NCI-H1092 treated with DMSO at 0.1 percent for 48 hours (cell line): Measurements from ENCODE around the gene CCNB1.
"Not testable (repeated sequence)": the region's sequence is repeated elsewhere in the genome, so short reads cannot be mapped to it uniquely, and the experiment has no call there.

Experiments used
- DNase-seq: peaks from one replicate; lab custom pipeline; 2025; lab: John Stamatoyannopoulos, UW

The CCNB1 gene

GRCh38 chr5:69166686-69167492 lies at the start of gene CCNB1:
TSS of gene CCNB1 (plus strand) at chr5:69167150. CDS start at chr5:69167263, 113 bp downstream.
- DNase-seq: peak; percentile 95

DNA sequence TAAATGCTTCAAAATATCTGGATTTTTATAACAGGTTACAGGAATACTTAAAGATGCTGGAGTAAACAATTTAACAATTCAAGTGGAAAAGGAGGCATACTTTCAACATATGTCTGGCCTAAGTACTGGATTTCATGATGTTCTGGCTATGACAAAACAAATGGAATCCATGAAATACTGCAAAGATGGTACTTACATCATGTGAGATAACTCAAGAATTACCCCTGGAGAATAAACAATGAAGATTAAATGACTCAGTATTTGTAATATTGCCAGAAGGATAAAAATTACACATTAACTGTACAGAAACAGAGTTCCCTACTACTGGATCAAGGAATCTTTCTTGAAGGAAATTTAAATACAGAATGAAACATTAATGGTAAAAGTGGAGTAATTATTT lies 37.5 kb upstream of the CCNB1 start:
- DNase-seq: no peak

DNA sequence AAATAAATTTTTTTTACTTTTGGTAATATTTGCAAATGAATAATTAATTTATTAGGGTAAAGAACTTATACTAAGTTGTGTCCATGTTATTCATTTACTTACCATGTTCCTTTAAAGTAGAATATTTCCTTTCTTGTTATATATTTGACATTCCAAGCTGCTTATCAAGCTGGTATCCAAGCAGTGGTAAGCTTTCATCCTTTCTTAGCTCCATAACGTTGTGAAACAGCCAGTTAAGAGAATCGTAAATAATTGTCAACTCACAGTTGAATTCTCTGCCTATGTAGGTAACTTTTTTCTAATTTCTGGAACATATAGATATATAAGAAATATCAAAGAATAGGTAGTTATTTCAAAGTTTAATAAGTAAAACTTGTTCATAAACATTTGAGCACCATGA lies 36.7 kb upstream of the CCNB1 start:
- no peak for DNase-seq

DNA sequence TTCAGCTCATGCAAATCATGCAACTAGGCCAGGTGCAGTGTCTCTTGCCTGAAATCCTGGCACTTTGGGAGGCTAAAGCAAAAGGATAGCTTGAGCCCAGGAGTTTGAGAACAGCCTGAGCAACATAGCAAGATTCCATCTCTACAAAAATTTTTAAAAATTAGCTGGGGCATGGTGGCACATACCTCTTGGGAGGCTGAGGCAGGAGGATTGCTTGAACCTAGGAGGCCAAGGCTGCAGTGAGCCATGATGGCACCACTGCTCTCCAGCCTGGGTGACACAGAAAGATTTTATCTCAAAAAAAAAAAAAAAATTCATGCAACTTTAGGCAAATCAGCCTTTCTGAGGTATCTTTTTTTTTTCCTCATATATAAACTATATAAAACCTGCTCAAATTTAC lies 35.6 kb upstream of the CCNB1 start:
- DNase-seq: no peak

DNA sequence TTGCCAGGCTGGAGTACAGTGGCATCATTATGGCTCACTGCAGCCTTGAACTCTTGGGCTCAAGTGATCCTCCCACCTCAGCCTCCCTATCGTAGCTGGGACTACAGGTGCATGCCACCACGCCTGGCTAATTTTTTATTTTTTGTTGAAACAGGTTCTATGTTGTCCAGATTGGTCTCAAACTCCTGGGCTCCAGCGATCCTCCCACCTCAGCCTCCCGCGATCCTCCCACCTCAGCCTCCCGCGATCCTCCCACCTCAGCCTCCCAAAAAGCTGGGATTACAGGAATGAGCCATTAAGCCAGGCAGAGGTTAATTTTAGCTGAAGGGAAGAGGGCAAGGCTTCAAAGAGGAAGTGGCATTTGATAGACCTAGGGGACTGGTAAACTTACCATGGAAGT lies 32.8 kb upstream of the CCNB1 start:
- no peak for DNase-seq

DNA sequence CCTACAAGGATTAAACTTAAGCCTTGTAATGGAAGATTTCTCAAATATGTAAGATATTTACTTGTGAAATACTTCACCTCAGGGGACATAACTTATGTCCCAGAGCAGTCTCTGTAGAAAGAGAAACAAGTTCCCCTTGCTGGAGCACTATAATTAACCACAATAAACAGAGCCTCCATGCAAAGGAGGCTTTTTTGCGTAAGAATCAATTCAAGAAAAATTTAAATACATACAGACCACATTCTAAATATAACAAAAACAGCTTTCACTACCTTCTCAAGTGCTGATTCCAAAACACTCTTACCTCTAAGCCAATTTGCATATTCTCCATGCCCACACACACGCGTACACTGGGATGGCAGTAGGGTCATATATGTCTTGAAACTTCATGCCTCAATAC lies 30.7 kb upstream of the CCNB1 start:
- no peak for DNase-seq

DNA sequence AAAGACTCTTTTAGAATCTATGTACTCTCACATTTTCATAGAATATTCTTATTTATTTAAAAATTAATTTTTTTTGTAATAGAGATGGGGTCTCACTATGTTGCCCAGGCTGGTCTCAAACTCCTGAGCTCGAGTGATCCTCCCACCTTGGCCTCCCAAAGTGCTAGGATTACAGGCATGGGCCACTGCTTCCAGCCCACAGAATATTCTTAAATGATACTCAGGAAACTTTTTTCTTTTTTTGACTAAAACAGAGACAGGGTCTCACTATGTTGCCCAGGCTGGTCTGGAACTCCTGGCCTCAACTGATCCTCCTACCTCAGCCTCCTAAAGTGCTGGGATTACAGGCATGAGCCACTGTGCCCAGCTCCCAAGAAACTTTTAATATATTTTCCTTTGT lies 29.7 kb upstream of the CCNB1 start:
- DNase-seq: not testable (repeated sequence)

DNA sequence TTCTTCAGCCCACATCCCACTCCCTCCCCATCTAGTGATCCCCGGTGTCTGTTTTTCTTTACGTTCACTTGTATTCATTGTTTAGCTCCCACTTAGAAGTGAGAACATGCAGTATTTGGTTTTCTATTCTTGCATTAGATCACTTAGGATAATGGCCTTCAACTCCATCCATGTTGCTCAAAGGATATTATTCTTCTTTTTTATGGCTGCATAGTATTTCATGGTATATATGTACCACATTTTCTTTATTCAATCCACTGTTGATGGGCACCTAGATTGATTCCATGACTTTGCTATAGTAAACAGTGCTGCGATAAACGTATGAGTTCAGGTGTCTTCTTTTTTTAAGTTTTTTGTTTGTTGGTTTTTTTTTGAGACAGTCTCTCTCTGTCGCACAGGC lies 29.1 kb upstream of the CCNB1 start:
- DNase-seq: no peak

DNA sequence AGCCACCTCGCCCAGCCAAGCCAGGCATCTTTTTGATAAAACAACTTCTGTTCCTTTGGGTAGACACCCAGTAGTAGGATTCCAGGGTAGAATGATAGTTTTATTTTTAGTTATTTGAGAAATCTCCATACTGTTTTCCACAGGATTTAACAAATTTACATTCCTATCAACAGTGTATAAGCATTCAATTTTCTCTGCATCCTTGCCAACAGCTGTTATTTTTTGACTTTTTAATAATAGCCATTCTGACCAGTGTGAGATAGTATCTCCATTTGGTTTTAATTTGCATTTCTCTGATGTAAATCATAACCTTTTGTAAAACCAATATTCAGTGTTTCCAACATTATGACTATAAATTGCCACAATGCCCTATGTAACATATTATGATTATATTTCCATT lies 28.2 kb upstream of the CCNB1 start:
- no peak for DNase-seq

DNA sequence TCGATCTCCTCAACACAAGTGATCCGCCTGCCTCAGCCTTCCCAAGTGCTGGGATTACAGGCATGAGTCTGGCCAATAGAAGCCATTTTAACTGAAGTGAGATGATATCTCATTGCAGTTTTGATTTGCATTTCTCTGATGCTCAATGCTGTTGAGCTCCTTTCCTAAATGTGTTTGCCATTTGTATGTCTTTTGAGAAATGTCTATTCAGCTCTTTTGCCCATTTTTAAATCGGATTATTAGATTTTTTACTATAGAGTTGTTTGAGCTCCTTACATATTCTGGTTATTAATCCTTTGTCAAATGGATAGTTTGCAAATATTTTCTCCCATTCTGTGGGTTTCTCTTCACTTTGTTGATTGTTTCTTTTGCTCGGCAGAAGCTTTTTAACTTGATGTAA lies 26.7 kb upstream of the CCNB1 start:
- not testable (repeated sequence) for DNase-seq

DNA sequence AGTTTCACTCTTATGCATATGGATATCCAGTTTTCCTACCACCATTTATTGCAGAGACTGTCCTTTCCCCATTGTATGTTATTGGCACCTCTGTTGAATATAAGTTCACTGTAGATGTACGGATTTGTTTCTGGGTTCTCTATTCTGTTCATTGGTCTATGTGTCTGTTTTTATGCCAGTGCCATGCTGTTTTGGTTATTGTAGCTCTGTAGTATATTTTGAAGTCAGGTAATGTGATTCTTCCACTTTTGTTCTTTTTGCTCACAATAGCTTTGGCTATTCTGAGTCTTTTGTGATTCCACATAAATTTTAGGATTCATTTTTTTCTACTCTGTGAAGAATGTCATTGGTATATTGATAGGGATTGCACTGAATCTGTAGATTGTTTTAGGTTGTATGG lies 26.1 kb upstream of the CCNB1 start:
- no peak for DNase-seq

DNA sequence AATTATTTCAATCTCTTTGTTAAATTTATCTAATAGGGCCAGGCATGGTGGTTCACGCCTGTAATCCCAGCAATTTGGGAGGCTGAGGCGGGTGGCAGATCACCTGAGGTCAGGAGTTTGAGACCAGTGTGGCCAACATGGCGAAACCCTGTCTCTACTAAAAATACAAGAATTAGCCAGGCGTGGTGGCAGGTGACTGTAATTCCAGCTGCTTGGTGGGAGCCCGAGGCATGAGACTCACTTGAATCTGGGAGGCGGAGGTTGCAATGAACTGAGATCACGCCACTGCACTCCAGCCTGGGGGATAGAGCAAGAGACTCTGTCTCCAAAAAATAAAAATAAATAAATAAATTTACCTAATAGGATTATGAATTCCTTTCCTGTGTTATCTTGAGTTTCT lies 18.4 kb upstream of the CCNB1 start:
- DNase-seq: not testable (repeated sequence)

- no peak for DNase-seq
Observed at GRCh38 chr5:69148981-69149675, 17.8 kb upstream of the CCNB1 start.

DNA sequence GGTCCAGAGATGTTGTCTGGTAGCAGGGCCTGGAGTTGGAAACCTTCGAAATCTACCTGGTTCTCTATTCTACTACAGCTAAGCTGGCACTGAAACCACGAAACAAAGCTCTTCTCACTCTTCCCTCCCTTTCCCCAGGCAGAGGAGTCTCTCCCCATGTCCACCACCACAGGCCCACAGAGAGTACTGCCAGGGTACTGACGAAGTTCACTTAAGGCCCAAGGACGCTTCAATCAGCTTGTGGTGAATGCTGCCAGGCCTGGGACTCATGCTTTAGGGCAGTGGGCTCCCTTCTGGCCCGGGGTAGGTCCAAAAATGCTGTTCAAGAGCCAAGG lies 17.3 kb upstream of the CCNB1 start:
- DNase-seq: no peak

- no peak for DNase-seq
Observed at GRCh38 chr5:69152731-69153130, 14.2 kb upstream of the CCNB1 start.

DNA sequence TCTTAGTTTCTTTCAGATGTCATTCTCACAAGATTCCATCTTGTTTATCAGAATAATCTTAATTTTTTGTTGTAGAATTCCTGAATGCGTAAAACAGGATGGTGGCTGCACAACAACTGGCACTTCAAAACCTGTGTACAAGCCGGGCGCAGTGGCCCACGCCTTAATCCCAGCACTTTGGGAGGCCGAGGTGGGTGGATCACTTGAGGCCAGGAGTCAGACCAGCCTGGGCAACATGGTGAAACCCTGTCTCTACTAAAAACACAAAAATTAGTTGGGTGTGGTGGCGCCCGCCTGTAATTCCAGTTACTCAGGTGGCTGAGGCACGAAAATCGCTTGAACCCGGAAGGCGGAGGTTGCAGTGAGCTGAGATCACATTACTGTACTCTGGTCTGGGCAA lies 10.5 kb upstream of the CCNB1 start:
- DNase-seq: no peak

DNA sequence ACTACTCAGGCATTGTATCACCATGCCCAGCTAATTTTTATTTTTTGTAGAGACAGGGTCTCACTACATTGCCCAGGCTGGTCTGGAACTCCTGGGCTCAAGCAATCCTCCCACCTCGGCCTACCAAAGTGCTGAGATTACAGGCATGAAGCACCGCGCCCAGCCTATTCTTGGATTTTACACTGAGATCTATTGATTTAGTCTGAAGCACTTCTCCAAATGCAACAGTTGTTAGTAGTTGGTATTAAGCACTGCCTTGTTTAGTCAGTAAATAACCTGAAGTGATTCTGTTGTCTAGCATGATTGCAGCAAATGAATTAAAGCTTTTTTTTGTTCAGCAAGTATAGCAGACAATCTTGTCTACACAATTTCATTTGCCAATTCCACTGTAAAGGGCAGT lies 8.9 kb upstream of the CCNB1 start:
- DNase-seq: no peak

DNA sequence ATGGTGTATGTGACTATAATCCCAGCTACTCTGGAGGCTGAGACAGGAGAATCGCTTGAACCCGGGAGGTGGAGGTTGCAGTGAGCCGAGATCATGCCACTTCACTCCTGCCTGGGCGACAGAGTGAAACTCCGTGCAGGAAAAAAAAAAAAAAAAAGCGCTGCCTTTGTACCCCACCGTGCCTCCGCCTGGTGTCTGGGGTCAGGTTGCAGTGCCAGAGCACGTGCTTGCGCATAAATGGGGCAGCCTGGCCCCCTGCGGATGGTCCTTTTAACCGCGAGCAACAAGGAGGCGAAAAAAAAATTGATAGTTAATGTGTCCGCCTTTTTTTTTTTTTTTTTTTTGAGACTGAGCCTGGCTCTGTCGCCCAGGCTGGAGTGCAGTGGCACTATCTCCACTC lies 6.3 kb upstream of the CCNB1 start:
- DNase-seq: no peak

- no peak for DNase-seq
Observed at GRCh38 chr5:69167493-69167855, 524 bp downstream of the CCNB1 start.

- DNase-seq: no peak
Observed at GRCh38 chr5:69167929-69168328, 979 bp downstream of the CCNB1 start.

DNA sequence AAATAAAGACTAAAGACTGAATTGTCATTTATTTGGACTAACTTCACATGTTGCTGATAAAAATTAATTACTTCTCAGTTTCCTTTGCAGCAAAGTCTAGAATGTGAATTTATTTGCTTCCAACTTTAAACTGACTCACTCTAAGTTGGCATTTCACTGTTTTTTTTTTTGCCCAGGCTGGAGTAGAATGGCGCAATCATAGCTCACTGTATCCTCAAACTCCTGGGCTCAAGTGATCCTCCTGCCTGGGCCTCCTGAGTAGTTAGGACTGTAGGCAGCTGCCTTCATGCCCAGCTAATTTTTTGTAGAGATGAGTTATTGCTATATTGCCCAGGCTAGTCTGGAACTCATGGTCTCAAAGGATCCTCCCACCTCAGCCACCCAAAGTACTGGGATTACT lies 3.5 kb downstream of the CCNB1 start:
- DNase-seq: no peak

- no peak for DNase-seq
Observed at GRCh38 chr5:69170969-69171368, 4.0 kb downstream of the CCNB1 start.

DNA sequence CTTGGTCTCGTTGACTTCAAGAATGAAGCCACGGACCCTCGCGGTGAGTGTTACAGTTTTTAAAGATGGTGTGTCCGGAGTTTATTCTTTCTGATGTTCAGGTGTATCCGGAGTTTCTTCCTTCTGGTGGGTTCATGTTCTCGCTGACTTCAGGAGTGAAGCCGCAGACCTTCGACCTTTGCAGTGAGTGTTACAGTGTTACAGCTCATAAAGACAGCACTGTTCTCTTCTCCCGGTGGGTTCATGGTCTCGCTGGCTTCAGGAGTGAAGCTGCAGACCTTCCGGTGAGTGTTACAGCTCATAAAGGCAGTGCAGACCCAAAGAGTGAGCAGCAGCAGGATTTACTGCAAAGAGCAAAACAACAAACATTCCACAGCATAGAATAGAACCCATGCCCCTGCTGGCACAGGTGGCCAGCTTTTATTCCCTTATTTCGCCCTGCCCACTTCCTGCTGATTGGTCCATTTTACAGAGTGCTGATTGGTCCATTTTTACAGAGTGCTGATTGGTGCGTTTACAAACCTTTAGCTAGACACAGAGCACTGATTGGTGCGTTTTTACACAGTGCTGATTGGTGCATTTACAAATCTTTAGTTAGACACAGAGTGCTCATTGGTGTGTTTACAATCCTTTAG lies 14.8 kb downstream of the CCNB1 start:
- not testable (repeated sequence) for DNase-seq
